HEK293 (cell line): ENCODE results near the gene ADRM1.

Experiments used
- CTCF ChIA-PET: fragments of 350-600 bp; formaldehyde crosslinking; extraction: SDS; loops from one replicate; lab custom pipeline; 2021; ENCODE audit warnings: antibody characterized with exemption; lab: Yijun Ruan, JAX
- POLR2A ChIA-PET: fragments of 300-600 bp; formaldehyde crosslinking; extraction: SDS; loops from one replicate; lab custom pipeline; 2020; ENCODE audit warnings: antibody characterized with exemption, inconsistent platforms; lab: Yijun Ruan, JAX
- H3K27ac ChIP-seq: fragments of 200-500 bp; sonication (Bioruptor generic); 2 replicates; pipeline ENCODE4 v1.5.1; 2014; ENCODE audit warnings: low read depth, low read length, control low read depth, inconsistent platforms; ENCODE audit errors: extremely low read depth
- H3K36me3 ChIP-seq, 2 experiments: fragments of 200-500 bp in 1 of 2; sonication (Bioruptor generic) in 1 of 2; 1 replicate in 1 of 2; 2 replicates in 1 of 2; pipeline ENCODE4 v1.5.1; 2014 to 2017; ENCODE audit warnings: inconsistent platforms in 2 of 2, low read length in 2 of 2; ENCODE audit not compliant: control insufficient read depth in 2 of 2, insufficient read depth in 1 of 2
- H3K4me1 ChIP-seq: fragments of 200-500 bp; sonication (Bioruptor generic); 2 replicates; pipeline ENCODE4 v1.5.1; 2014; ENCODE audit warnings: mild to moderate bottlenecking, low read length, inconsistent platforms; ENCODE audit not compliant: control insufficient read depth, insufficient read depth
- H3K4me3 ChIP-seq: 2 replicates; pipeline ENCODE4 v1.5.1; 2011; ENCODE audit warnings: low read depth, mild to moderate bottlenecking, control low read depth, low read length, moderate library complexity
- H3K9me3 ChIP-seq: fragments of 200-500 bp; sonication (Bioruptor generic); 2 replicates; pipeline ENCODE4 v1.5.1; 2014; ENCODE audit warnings: low read depth, low read length, inconsistent platforms; ENCODE audit not compliant: control insufficient read depth, insufficient read depth
- GLI4 ChIP-seq: fragments of 450-650 bp; formaldehyde crosslinking; IDR thresholded peaks from 2 replicates; pipeline ENCODE4 v1.5.1; 2016; ENCODE audit warnings: missing biosample characterization, missing genetic modification characterization
- HIC1 ChIP-seq: fragments of 450-650 bp; formaldehyde crosslinking; IDR thresholded peaks from 2 replicates; pipeline ENCODE4 v1.5.1; 2016; ENCODE audit warnings: missing biosample characterization, missing genetic modification characterization
- KLF17 ChIP-seq: fragments of 450-650 bp; formaldehyde crosslinking; IDR thresholded peaks from 2 replicates; pipeline ENCODE4 v1.5.1; 2016; ENCODE audit warnings: missing biosample characterization, missing genetic modification characterization
- SCRT2 ChIP-seq: fragments of 450-650 bp; formaldehyde crosslinking; IDR thresholded peaks from 2 replicates; pipeline ENCODE4 v1.5.1; 2016; ENCODE audit warnings: missing biosample characterization, missing genetic modification characterization
- ZFHX2 ChIP-seq: fragments of 450-650 bp; formaldehyde crosslinking; conservative IDR thresholded peaks from 2 replicates; pipeline ENCODE4 v1.5.1; 2016; ENCODE audit warnings: missing biosample characterization, missing genetic modification characterization
- ZNF266 ChIP-seq: fragments of 450-650 bp; formaldehyde crosslinking; IDR thresholded peaks from 2 replicates; pipeline ENCODE4 v1.5.1; 2016; ENCODE audit warnings: missing biosample characterization, missing genetic modification characterization, low read depth
- ZNF280C ChIP-seq: fragments of 450-650 bp; formaldehyde crosslinking; IDR thresholded peaks from 2 replicates; pipeline ENCODE4 v1.5.1; 2016; ENCODE audit warnings: missing biosample characterization, missing genetic modification characterization
- ZNF280D ChIP-seq: fragments of 450-650 bp; formaldehyde crosslinking; IDR thresholded peaks from 2 replicates; pipeline ENCODE4 v1.5.1; 2016; ENCODE audit warnings: missing biosample characterization, missing genetic modification characterization
- ZNF341 ChIP-seq: fragments of 450-650 bp; formaldehyde crosslinking; IDR thresholded peaks from 2 replicates; pipeline ENCODE4; 2016; ENCODE audit warnings: low read depth, missing biosample characterization, missing genetic modification characterization
- ZNF350 ChIP-seq: fragments of 450-650 bp; formaldehyde crosslinking; IDR thresholded peaks from 2 replicates; pipeline ENCODE4 v1.5.0; 2017; ENCODE audit warnings: missing biosample characterization, mild to moderate bottlenecking, missing genetic modification characterization
- ZNF366 ChIP-seq: fragments of 450-650 bp; formaldehyde crosslinking; conservative IDR thresholded peaks from 2 replicates; pipeline ENCODE4 v1.5.1; 2016; ENCODE audit warnings: missing biosample characterization, missing genetic modification characterization
- ZNF391 ChIP-seq: fragments of 450-650 bp; formaldehyde crosslinking; IDR thresholded peaks from 2 replicates; pipeline ENCODE4 v1.5.1; 2016; ENCODE audit warnings: low read depth, missing biosample characterization, missing genetic modification characterization, borderline replicate concordance
- ZNF488 ChIP-seq: fragments of 450-650 bp; formaldehyde crosslinking; IDR thresholded peaks from 2 replicates; pipeline ENCODE4 v1.5.1; 2016; ENCODE audit warnings: missing biosample characterization, missing genetic modification characterization

ADRM1 gene

GRCh38 chr20:62351469-62352401, 48.9 kb downstream of the ADRM1 start:
- H3K36me3 ChIP-seq, result peaks cover 0 to 57% of the 10 kb centered on the region in 2 experiments; a peak in 1 of 3 replicates
- H3K4me1 ChIP-seq, result peaks cover 8% of the 10 kb centered on the region
- CTCF ChIA-PET, result no interaction called here
- TF ChIP-seq SCRT2 (tag by site-specific recombination) (no peak), ZNF366 (no peak), ZFHX2 (tag by site-specific recombination) (no peak), ZNF350 (tag by site-specific recombination) (no peak), HIC1 (tag by site-specific recombination) (peak; percentile 62; the same call in 1 of the 2 replicates), ZNF488 (tag by site-specific recombination) (no peak), ZNF280C (no peak), ZNF341 (peak; percentile 47), KLF17 (tag by site-specific recombination) (no peak), ZNF391 (tag by site-specific recombination) (no peak), GLI4 (tag by site-specific recombination) (no peak), ZNF266 (tag by site-specific recombination) (no peak), ZNF280D (tag by site-specific recombination) (no peak)
- TF ChIP-seq, all 188 proteins: peak for 2
- no peaks in the 10 kb centered on the region for H3K9me3 ChIP-seq
- POLR2A ChIA-PET, result no interaction called here
- H3K4me3 ChIP-seq, result no peak overlapping the region
- no peak overlapping the region for H3K27ac ChIP-seq
